Uterus (tissue), 2 donors: ENCODE data around the gene STPG2.

Experiments used
- POLR2A ChIP-seq, 2 donors: fragments of 450-650 bp; IDR thresholded peaks; one replicate each; pipeline ENCODE4 v1.6.1; 2016; ENCODE audit warnings: antibody characterized with exemption in 2 of 2, mild to moderate bottlenecking in 1 of 2, moderate library complexity in 1 of 2
- TF ChIP-seq, protein P1 (sequence below), 4 experiments: fragments of 200-600 bp in 2 of 4; fragments of 450-650 bp in 2 of 4; sonication (generic) in 2 of 4; IDR thresholded peaks; one replicate each; pipeline ENCODE4 v1.5.1; 2016 to 2019; ENCODE audit warnings: antibody characterized with exemption in 4 of 4, mild to moderate bottlenecking in 2 of 4, moderate library complexity in 1 of 4

DNA sequence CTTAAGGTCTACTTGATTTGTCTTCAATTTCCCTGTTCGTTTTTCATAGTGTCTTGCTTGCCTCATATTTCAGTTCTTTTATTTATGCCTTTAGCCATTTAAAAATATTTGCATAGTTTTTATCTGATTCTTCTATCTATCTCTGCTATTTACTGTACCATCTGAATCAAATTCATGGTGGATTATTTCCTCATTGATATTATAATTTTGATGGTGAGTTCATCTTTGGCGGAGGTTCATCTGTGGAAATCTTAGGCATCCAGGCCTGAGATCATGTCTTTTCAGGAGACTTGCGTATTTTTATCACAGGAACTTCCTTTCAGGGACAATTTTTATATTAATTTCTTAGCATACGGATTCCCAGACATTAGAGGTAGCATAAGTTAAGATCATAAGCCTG is 275.2 kb downstream of the STPG2 start:
- TF ChIP-seq, protein P1, sequence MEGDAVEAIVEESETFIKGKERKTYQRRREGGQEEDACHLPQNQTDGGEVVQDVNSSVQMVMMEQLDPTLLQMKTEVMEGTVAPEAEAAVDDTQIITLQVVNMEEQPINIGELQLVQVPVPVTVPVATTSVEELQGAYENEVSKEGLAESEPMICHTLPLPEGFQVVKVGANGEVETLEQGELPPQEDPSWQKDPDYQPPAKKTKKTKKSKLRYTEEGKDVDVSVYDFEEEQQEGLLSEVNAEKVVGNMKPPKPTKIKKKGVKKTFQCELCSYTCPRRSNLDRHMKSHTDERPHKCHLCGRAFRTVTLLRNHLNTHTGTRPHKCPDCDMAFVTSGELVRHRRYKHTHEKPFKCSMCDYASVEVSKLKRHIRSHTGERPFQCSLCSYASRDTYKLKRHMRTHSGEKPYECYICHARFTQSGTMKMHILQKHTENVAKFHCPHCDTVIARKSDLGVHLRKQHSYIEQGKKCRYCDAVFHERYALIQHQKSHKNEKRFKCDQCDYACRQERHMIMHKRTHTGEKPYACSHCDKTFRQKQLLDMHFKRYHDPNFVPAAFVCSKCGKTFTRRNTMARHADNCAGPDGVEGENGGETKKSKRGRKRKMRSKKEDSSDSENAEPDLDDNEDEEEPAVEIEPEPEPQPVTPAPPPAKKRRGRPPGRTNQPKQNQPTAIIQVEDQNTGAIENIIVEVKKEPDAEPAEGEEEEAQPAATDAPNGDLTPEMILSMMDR (IDR thresholded peaks at IDR 0.05) = no peak
- TF ChIP-seq POLR2A (IDR thresholded peaks at IDR 0.05) = no peak
